Activated CD8-positive, alpha-beta memory T cell treated with anti-CD3 and anti-CD28 coated beads, Interleukin-2, amount 50 U/mL, for 48 hours (primary cell): ENCODE results near the gene COCH.
"Not testable (repeated sequence)": the region's sequence is repeated elsewhere in the genome, so short reads cannot be mapped to it uniquely, and the experiment has no call there.

Experiments used
- DNase-seq: peaks from one replicate; pipeline ENCODE4 v3.0.0-alpha.2; 2020

The COCH gene

DNA sequence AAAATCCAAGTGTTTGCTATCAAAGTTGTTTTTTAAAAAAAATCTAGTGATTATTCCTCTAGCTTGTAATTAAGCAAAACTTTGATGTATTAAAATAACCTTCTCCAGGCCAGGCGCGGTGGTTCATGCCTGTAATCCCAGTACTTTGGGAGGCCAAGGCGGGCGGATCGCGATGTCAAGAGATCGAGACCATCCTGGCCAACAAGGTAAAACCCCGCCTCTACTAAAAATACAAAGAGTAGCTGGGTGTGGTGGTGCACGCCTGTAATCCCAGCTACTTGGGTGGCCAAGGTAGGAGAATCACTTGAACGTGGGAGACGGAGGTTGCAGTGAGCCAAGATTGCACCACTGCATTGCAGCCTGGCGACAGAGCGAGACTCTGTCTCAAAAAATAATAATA lies 59.6 kb downstream of the COCH start:
- DNase-seq: not testable (repeated sequence)

DNA sequence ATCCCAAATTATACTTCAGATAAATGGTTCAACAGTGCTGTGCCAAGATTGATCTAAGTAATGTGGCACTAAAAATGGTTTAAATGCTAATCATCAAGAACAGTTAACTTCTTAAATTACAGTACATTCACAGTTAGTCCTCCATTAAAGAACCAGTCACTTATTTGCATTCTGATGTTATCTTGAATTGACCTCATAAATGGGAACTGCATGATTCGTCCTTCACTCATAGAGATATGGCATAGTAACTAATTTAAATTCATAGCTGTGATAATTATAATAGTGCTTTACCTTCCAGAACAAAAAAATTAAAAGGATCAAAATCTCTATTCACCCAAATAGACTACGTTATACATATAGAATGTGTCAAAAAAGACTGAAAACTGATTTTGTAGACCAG lies 61.1 kb downstream of the COCH start:
- no peak for DNase-seq

DNA sequence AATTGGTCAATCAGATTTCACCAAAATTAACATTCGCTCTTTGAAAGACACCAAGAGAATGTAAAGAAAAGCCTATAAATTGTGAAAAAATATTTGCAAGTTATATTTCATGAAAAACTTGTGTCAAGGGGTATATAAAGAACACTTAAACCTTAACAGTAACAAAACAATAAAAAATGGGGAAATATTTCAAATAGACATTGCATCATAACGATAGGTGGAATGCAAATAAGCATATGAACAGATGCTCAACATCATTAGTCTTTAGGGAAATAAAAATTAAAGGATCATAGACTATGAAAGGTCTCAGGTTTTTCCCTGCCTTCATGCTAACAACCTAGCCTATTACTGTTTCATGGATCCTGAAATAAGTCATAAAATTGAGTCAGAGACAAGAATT lies 64.3 kb downstream of the COCH start:
- no peak for DNase-seq
